ENCODE data around the gene PPP4C. TPM values are rescaled to one million over a fixed set of nuclear protein-coding genes. Genes with fewer than 3 reads are reported as not detected.

PPP4C gene
- total RNA-seq, 1 donor from 2014 or later, result 90.5 TPM

DNA sequence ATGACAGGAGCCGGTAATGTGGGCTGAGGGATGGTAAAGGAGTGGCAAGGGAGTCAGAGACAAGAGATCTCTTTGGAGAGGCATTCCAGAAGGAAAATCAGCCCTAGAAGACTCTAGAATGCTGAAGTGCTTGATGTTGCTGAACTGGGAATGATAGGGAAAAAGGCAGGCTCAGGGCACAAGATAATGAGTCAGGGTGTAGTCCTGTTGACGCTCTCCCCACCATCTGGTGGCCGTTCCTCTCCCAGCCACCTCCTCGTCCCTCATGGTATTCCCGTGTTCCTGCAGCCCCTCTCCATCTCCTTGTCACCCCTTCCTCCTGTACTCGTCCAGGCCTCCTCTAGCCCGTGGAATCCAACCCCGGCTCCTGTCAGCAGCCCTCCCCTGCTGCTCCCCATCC is 21.3 kb upstream of the PPP4C start:
- FAIRE-seq, result no peak
- no peak for DNase-seq (ENCODE audit: low spot score in 2 of 2)

DNA sequence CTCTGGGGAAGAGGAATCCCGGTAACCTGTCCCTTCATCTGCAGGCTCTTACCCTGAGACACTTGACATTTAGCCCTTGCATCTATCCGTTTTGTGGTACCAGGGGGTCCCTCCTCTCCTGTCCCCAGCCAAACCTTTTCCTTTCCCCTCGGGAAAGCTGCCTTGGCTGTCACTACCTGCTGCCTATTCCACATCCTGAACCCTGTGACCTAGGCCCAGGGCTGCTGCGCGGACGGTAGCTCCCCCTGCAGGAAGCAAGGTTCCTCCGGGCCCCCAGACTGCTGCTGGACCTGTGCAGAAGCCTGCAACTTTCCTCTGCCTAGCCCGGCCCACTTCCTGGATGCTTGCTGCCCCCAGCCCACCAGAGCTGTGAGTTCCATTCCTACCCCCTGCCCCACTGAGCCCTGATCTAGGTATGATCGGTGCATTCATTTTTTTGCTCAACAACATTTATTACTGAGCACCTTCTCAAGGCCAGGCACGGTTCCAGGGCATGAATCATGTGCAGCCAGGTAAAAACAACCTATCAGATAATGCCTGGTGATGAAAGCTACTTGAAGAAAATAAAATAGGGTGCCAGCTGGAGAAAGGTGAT is 20.7 kb upstream of the PPP4C start:
- DNase-seq (ENCODE audit: low spot score in 2 of 2), result no peak
- no peak for FAIRE-seq

DNA sequence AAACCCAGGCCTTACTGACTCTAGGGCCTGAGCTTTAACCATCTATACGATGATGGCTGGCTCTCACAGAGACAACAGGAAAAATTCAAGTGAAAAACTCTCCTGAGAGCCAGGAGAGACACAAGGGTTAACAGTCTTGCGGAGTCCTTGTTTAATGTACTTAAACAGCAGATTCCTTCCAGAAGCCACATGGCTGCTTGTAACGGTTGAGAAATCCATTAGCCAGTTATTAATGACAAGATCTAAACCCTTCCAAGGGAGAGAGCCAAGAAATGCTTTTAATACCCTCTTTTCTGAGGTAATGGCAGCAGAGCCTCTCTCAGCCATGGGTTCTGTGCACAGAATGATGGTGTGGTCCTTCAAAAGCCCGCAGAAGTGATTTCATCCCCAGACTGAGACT is 15.4 kb upstream of the PPP4C start:
- DNase-seq (ENCODE audit: low spot score in 2 of 2) (no peak), FAIRE-seq (no peak)

DNA sequence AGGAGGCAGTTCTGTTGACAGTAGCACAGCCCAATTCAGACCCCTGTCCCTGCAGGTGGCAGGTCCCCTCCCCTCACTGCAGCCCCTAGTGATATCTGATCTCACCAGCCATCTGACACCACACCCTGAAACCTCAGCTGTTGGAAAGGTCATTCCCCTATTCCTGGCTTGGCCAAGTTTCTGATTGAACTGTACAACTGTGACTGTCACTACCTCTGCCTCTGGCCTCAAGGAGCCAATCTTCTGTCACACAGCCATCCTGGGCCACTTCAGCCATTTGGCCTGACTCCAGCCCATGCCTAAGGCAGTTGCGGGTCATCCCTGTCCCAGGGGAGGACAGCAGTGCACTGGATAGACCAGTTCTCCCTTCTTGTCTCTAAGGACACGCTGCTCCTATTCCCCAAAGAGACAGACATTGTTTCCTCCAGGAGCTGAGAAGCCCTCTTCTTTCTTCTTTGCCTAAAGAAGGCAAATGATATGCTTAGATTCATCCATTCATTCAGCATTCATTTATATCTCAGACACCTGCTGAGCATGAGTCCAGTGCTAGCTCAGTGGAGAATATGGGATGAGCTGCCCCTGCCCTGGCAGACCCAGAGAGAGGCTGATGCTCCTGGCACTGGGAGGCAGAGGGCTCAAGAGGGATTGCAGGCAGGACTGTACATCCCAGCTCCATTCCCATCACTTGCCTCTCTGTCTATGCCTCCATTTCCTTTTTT is 14.8 kb upstream of the PPP4C start:
- DNase-seq (ENCODE audit: low spot score in 2 of 2) (no peak), FAIRE-seq (no peak)

DNA sequence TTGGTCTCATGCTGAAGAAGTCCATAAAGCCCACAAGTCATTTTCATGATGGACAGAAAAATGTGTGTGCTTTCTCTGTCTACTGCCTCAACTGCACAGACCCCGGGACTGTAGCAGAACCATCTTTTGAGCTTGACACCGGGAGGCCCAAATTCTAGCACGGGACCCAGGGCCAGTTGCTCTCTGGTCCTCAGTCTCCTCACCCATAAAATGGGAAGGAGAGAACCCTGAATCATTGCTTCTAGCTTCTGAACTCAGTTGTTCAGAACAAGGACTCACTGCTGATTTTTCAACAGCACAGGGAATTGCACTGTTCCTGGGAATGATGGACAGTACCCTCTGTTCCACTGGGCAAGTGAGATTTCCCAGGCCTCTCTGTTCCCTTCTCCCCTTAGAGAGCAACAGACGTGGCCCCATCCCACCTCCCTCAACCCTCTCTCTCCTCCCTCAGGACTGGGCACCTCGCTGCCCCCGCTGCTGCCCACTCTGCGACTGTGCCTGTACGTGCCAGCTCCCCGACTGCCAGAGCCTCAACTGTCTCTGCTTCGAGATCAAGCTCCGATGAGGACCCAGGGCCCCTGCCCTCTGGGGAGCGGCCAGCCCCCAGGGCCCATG is 12.4 kb upstream of the PPP4C start:
- FAIRE-seq (no peak), DNase-seq (ENCODE audit: low spot score in 2 of 2) (no peak)

DNA sequence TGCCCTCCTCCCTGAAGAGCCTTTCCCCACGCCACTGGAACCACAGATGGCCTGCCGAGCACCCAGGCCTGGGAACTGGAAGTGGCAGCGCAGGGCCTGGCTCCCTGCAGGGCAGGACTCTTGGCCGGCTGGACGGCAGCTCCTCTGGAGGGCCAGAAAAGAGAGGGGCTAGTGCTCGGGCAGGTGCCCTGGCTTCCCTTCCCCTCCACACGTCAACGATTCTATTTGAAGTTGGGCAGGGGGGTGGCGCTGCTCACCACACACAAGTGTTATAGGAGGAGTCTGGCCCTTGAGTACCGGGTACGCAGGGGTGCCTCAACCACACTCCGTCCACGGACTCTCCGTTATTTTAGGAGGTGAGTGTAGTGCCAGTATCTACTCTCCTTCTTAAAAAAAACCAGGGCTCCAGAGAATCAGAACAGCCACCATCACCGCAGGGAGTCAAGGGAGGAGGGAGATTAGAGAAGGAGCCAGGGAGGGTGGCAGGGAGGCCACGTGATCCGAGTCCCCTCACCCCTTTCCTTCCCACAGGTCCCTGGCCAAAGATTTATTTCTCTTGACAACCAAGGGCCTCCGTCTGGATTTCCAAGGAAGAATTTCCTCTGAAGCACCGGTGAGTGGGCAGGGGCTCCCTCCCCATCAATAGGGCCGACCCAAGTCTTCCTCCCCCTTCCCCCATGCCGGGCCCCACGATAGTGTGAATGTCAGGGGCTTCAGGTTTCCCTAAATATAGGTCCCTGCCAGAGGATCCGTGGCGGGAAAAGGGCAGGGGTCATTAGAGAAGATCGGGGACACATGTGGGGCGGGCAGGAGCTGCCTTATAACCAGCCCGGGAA is 11.7 kb upstream of the PPP4C start:
- DNase-seq (ENCODE audit: low spot score in 2 of 2) (peak; percentile 71 to 74), FAIRE-seq (no peak)

DNA sequence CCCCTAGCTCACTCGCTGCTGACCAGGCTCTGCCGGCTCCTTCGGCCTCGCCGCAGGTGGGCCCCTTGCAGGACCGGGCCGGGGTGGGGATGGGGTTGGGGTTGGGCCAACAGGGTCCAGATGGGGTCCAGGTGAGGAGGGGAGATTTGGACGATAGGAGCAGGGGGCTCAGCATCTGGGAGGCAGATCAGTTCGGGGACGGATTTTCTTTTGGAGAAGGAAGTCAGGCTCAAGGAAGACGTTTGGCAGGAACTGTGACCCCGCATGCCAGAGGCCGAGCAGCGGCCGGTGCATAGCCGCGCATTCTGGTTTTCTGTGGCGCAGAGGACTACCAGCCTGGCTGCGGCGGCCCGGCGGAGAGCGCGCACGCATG is 11.1 kb upstream of the PPP4C start:
- DNase-seq (ENCODE audit: low spot score in 2 of 2) (no peak), FAIRE-seq (no peak)

DNA sequence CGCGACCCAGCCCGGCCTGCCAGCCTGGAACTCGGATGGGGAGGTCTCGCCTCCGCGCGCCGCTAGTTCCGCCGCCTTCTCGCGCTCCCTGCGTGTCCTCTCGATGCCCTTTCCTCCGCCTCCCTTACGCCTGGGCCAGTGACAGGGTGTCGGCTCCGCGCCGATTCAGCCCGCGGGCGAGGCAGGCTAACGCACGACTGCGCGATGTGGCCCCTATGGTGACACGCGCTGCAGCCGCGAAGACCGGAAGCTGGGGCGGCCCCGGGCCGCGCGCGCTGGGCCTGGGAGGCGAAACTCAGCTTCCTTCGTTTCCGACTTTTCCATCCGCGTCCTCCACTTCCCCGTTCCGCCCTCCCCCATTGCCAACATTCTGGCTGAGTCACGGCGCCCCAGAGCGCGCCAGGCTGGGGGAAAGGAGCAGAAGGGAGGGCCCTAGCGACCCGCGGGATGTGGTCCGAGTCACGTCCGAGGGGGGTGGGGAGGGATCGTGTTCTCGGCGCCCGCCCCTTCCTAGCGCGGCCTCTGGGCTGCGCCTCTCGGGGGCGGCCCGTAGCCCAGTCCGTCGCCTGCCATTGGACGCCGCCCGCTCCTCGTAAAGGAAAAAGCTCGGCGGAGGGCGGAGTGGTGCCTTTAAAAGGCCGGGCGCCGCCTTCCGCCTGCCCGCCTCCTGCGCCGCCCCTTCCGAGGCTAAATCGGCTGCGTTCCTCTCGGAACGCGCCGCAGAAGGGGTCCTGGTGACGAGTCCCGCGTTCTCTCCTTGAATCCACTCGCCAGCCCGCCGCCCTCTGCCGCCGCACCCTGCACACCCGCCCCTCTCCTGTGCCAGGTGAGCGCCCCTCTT is 10.5 kb upstream of the PPP4C start, which contains the start of gene ALDOA:
ALDOA (plus strand) TSS at position 659 of the 841 bp plus-strand sequence. CDS start 1,138 bp downstream, outside the sequence.
- no peak for FAIRE-seq
- DNase-seq (ENCODE audit: low spot score in 2 of 2), result peak; percentile 96 to 97

DNA sequence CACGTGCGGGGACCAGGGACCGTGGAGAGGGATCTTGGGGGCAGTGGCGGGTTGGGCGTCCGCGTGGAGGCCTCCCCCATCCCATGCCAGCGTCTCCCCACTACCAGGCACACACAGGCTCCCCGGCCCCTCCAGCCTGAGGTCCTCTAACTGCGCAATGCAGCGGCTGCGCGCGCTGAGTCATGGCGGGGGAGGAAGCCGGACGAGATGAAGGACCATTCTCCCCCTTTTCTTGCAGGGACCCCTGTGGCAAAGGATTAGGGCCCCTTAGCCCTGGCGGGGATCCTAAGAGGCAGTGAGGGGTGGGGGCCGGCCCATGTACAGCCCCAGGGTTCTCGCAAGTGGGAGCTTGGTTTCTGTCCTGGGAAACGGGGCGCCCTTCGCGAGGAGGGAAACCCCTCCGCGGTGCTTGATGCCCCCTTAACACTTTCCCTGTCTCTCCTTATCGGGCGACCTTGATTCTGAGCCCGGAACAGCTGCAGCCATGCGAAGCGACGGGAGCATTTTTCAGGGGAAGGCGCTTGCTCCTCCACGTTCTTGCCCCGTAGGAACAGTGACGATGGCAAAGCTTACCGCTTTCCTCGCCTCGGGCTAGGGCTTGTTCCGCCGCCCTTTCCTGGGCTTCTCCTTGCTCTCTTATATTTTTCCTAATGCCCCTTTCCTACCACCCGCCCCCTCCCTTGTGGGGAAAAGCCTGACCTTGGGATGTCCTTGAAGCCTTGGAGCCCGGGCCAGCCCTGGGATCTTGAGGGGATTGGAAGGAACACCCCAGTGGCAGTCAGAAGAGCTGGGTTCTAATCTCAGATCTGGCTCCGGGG is 9.6 kb upstream of the PPP4C start:
- FAIRE-seq, result no peak
- no peak for DNase-seq (ENCODE audit: low spot score in 2 of 2)

DNA sequence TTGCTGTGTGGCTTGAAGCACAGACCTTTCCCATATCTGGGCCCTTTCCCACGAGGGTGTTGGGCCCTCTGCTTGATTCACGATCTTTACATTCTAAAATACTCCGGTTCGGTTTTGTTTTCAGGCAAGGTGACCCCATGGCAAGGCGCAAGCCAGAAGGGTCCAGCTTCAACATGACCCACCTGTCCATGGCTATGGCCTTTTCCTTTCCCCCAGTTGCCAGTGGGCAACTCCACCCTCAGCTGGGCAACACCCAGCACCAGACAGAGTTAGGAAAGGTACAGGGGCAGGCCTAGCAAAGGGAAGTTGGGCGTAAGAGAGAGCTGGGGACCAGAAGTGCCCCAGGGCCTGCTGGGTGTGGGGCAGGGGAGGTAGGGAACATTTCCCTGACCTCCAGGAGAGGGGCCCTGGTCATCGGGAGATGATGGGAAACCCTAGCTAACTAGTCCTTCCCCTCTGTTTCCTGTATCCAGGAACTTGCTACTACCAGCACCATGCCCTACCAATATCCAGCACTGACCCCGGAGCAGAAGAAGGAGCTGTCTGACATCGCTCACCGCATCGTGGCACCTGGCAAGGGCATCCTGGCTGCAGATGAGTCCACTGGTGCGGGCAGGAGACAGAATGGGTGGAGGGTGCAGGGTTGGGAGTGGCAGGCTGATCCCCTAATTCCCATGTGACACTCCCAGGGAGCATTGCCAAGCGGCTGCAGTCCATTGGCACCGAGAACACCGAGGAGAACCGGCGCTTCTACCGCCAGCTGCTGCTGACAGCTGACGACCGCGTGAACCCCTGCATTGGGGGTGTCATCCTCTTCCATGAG is 8.8 kb upstream of the PPP4C start:
- FAIRE-seq, result no peak
- no peak for DNase-seq (ENCODE audit: low spot score in 2 of 2)

DNA sequence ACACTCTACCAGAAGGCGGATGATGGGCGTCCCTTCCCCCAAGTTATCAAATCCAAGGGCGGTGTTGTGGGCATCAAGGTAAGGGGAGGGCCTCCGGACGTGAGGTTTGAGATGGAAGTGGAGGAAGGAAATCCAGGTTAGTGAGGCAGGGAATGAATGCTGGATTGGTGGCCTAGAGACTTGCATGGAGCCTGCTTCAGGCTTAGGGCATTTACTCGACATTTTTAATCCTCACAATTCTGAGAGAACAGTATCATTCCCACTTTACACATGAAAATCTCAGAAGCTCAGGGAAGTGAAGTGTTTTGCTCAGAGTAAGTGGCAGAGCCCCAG is 8.2 kb upstream of the PPP4C start:
- DNase-seq (ENCODE audit: low spot score in 2 of 2), result no peak
- FAIRE-seq, result no peak

DNA sequence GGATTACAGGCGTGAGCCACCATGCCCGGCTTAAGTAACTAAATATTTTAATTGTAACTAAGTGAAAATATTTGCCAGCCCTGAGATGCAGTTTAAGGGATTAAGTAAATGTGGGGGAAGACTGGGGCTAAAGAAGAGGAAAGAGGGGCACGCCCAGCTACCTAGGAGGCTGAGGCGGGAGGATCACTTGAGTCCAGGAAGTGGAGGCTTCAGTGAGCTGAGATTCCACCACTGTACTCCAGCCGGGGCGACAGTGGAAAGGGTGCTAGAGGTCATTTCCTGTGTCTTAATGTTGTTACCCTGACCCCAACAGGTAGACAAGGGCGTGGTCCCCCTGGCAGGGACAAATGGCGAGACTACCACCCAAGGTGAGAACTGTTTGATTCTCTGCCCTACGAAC is 7.5 kb upstream of the PPP4C start:
- FAIRE-seq, result no peak
- no peak for DNase-seq (ENCODE audit: low spot score in 2 of 2)

DNA sequence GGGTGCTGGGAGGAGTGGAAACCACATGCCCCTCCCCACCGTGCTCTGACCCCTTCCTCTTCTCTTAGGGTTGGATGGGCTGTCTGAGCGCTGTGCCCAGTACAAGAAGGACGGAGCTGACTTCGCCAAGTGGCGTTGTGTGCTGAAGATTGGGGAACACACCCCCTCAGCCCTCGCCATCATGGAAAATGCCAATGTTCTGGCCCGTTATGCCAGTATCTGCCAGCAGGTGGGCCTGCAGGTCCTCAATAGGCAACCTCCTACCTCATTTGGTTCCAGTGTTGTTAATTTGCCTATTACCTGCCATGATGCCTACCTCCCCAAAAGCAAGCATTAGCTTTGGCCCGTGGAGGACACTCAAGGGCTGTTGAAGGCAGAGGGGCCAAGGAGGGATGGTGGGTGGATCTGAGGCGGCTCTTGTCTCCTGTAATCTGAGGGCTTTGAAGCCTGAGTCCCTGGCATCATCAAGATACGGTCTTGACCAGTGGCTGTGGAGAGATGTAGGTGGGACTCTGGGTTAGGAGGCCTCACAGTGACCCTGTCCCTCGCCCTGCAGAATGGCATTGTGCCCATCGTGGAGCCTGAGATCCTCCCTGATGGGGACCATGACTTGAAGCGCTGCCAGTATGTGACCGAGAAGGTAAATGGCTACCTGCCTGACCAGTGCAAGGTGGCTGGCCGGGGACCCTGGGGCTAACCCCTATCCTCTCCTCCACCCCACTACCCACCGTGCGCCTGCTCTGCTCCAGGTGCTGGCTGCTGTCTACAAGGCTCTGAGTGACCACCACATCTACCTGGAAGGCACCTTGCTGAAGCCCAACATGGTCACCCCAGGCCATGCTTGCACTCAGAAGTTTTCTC is 6.8 kb upstream of the PPP4C start:
- FAIRE-seq (no peak), DNase-seq (ENCODE audit: low spot score in 2 of 2) (no peak)

DNA sequence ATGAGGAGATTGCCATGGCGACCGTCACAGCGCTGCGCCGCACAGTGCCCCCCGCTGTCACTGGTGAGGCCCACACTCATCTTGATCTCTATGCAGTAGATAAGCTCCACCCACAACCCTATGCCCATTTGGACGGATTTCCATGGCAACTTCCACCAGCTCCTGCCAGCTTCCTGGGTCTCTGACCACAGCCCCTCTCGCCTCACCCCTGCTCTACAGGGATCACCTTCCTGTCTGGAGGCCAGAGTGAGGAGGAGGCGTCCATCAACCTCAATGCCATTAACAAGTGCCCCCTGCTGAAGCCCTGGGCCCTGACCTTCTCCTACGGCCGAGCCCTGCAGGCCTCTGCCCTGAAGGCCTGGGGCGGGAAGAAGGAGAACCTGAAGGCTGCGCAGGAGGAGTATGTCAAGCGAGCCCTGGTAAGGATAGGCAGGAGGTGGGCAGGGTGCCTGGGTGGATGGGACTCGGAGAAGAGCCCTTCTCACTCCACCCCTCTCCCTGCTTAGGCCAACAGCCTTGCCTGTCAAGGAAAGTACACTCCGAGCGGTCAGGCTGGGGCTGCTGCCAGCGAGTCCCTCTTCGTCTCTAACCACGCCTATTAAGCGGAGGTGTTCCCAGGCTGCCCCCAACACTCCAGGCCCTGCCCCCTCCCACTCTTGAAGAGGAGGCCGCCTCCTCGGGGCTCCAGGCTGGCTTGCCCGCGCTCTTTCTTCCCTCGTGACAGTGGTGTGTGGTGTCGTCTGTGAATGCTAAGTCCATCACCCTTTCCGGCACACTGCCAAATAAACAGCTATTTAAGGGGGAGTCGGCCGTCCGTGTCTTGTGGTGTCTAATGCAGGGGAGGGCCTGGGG is 6.0 kb upstream of the PPP4C start:
- no peak for DNase-seq (ENCODE audit: low spot score in 2 of 2)
- FAIRE-seq, result no peak

DNA sequence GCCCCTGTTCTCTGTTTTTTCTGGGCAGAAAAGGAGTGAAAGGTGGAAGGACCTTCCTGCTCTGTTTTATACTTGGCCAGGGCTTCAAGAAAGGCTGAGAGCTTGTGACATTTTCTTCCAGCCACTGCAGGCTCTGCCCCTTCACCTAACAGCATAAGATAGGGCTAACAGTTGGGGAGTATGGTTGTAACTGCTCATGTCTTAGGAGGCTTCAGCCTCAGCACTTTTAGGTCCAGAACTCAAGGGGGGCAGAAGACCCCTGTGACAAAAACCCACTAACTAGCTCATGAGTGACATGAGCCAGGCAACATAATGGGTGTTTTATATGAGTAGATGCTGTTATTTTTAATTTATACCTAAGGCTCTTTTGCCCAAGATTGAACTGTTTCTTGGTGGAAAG is 5.3 kb upstream of the PPP4C start:
- FAIRE-seq, result no peak
- DNase-seq (ENCODE audit: low spot score in 2 of 2), result no peak

DNA sequence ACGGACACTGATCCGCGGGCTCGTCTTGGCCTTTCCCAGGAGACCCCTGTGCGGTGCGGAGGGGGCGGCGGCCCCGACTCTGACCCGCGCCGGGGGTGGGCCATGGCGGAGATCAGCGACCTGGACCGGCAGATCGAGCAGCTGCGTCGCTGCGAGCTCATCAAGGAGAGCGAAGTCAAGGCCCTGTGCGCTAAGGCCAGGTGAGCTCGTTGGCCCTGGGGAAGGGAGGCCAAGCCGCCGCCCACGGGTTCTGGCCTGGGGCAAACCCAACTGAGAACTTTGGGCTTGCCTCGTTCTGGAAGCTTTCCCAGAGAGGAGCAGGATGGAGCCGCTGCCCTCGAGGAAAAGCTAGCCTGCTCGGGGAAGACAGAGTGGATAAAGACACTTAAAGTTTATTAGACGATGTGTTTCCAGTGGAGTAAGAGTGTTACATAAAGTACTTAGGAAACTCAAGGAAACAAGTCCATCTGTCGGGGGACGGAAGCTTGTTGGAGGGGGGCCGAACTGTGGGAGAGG is 540 bp downstream of the PPP4C start:
- FAIRE-seq (no peak), DNase-seq (ENCODE audit: low spot score in 2 of 2) (no peak)

DNA sequence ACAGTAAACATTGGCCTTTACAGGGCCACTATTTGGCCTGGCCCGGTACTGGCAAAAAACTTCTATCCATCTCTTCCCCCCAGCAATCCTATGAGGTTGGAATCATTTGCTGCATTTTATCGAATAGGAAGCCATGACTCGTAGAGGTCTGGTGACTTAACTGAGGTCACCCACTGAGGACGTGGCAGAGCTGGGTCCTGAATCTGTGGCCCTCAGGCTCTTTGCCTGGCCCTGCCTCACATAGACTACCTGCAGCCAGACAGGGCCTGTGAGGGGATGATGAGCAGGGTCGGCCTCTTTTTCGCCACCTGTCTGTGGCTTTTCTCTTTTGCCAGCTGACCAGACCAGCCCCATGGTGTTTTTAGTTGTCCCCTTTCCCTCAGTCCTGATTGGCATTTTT is 1.9 kb downstream of the PPP4C start:
- FAIRE-seq, result no peak
- DNase-seq (ENCODE audit: low spot score in 2 of 2), result no peak

Measured in frontal cortex (tissue), 4 donors.